HL-60/S4 treated with phorbol 12-myristate 13-acetate at 8.2 ng/mL for 4 days and 3 days (cell line): ENCODE data around the gene NGEF.

Experiments used
- in situ Hi-C: fragments of 300-500 bp; cut with MboI; formaldehyde crosslinking; loops from 2 replicates; pipeline ENCODE4 v1.15.0; 2022; ENCODE audit warnings: low sequenced_read_pairs

Gene NGEF

GRCh38 chr2:233000886-233001750, 11.9 kb downstream of the NGEF start:
- in situ Hi-C loops: no loop called here

GRCh38 chr2:232999354-232999753, 13.7 kb downstream of the NGEF start:
- in situ Hi-C loops: no loop called here

DNA sequence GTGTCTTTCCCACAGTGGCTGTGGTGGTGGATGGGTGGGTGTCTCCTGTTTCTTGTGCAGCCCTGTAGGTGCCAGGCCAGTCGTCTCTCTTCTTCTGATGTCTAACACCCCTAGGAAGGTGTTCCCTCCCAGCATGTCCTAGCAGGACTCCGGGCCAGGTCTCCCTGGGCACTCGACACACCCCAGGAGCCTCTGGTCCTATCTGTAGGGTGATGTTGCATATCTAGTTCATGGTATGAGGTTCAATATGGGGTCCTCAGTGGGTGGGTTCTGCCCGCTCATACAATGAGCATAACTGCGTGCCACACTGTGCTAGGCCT, 14.4 kb downstream of the NGEF start:
- in situ Hi-C loops: no loop called here

DNA sequence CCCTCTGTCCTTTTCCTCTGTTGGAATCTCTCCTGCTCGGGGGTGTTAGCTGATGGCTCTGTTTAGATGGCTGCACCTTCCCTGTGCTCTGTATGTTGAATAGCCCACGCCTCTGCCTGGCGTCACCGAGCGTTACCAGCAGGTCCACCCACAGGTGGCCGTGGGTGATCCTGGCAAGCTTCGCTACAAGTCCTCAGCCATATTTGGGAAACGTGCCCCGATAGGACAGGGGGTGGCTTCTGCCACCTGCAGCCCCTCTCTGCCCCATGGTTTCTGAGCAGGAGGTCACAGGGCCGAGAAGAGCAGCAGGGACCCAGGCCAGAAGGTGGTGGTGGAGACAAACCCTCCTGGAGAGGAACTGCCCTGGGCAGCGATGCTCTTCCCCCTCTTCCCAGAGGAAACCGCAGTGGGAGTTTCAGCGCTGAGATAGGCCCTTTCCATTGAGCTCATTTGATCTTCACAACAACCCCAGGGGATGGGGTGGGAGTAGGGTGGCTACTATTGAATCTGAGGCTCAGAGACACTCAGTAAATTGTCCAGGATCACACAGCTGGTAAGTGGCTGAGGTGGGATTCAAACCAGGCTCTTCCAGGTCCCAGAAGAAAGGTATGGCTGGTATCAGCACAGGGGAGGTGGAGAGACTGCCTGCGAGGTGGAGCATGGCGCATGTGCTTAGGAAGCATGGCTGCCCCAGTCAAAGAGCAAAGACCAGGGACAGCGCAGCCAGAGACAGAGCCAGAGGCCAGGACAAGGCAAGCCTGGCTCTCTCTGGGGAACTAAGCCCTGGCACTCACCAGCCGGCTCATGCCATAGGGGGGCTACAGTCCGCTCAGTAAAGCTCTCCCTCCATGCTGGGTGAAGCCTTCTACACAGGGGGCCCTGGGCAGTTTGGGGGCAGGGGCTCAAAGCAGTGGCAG, 15.0 kb downstream of the NGEF start:
- in situ Hi-C loops: no loop called here

- in situ Hi-C loops: no loop called here
Measured at GRCh38 chr2:232994446-232994845, 18.6 kb downstream of the NGEF start.

GRCh38 chr2:232993231-232993821, 19.7 kb downstream of the NGEF start:
- in situ Hi-C loops: no loop called here

DNA sequence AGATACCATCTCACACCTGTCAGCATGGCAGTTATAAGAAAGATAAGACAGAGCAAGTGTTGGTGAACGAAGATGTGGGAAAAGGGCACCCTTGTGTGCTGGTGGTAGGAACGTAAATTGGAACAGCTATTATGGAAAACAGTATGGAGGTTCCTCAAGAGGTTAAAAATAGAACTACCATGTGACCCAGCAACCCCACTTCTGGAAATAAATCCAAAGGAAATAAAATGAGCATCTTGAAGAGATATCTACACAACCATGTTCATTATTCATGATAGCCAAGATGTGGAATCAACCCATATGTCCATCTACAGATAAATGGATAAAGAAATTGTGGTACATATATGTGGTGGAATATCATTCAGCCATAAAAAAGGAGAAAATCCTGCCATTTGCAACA, 26.9 kb downstream of the NGEF start:
- in situ Hi-C loops: no loop called here

GRCh38 chr2:232984451-232985207, 28.4 kb downstream of the NGEF start:
- in situ Hi-C loops: no loop called here

DNA sequence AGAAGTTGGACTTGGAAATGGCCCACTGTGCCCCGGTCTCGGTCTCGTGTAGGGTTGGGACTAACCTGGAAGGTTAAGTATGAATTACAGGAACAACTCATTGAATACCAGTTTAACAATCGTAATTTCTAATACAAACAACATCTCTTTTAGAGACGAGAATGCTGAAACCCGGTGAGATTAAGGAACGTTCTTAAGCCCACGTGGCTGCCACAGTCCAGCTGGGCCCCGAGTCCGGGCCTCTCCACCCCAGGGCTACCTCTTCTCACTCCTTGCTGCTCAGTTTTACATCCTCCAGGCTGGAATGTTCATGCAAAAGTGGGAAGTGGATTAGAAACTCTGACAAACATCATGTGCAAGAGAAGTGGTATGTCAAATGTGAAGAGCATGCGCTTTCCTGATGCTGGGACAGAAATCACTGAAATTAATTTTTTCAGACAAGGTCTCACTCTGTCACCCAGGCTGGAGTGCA, 29.4 kb downstream of the NGEF start:
- in situ Hi-C loops: no loop called here

- in situ Hi-C loops: no loop called here
Measured at GRCh38 chr2:232982926-232983668, 30.0 kb downstream of the NGEF start.

- in situ Hi-C loops: no loop called here
Measured at GRCh38 chr2:232981767-232982360, 31.2 kb downstream of the NGEF start.

GRCh38 chr2:232981356-232981755, 31.7 kb downstream of the NGEF start:
- in situ Hi-C loops: no loop called here

- in situ Hi-C loops: no loop called here
Measured at GRCh38 chr2:232980683-232981082, 32.4 kb downstream of the NGEF start.

- in situ Hi-C loops: no loop called here
Measured at GRCh38 chr2:232979871-232980461, 33.1 kb downstream of the NGEF start.

GRCh38 chr2:232977438-232977971, 35.6 kb downstream of the NGEF start:
- in situ Hi-C loops: no loop called here

- in situ Hi-C loops: no loop called here
Measured at GRCh38 chr2:232976666-232977437, 36.2 kb downstream of the NGEF start.

GRCh38 chr2:232976176-232976575, 36.9 kb downstream of the NGEF start:
- in situ Hi-C loops: no loop called here

DNA sequence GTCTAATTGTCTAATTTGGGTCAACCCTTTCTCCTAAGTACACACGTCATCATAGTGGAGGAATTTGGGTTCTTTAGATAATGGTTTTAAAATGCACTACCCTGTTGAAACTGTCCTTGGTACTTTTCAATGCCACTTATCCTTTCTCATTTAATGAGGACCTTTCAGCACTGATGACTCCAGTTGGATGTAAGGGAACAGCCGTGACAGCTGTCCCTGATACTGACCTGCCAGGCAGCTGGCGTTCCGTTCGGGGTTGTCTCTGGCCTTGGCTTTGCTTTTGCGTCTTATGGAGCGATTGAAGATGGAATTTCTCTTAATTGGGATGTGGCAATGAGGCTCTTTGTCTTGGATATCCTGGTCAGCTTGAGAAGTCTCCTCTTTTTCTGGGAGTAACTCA, 38.7 kb downstream of the NGEF start:
- in situ Hi-C loops: no loop called here
